ENCODE results near the gene DLX4.

DNA sequence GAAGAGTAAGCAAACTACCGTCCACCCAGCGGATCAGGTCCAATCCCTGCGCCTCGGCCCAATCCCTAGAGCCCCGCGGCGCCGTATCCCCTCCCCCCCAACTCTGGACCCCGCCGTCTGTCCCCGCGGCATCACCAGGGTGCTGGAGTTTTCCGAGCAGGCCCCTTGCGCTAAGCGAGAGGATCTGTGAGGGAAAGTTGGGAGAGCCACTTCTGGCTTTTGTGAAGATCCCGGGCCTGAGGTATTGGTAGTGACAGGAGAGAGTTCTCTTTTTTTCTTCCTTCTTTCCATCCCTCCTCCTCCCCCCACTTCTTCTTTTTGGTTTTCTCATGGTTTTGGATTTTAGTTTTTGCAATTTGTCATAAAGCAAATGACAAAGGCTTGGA is 3.5 kb upstream of the DLX4 start:
- TF ChIP-seq, protein P1, sequence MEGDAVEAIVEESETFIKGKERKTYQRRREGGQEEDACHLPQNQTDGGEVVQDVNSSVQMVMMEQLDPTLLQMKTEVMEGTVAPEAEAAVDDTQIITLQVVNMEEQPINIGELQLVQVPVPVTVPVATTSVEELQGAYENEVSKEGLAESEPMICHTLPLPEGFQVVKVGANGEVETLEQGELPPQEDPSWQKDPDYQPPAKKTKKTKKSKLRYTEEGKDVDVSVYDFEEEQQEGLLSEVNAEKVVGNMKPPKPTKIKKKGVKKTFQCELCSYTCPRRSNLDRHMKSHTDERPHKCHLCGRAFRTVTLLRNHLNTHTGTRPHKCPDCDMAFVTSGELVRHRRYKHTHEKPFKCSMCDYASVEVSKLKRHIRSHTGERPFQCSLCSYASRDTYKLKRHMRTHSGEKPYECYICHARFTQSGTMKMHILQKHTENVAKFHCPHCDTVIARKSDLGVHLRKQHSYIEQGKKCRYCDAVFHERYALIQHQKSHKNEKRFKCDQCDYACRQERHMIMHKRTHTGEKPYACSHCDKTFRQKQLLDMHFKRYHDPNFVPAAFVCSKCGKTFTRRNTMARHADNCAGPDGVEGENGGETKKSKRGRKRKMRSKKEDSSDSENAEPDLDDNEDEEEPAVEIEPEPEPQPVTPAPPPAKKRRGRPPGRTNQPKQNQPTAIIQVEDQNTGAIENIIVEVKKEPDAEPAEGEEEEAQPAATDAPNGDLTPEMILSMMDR (conservative IDR thresholded peaks at IDR 0.05; ENCODE audit: low read length), result no peak
- no peak for TF ChIP-seq EZH2phosphoT487 (IDR thresholded peaks at IDR 0.05; ENCODE audit: borderline replicate concordance)
